PC-3 (cell line): ENCODE data around the gene C6orf89. TPM values are rescaled to one million over a fixed set of nuclear protein-coding genes. Genes with fewer than 3 reads are reported as not detected.

Source experiments
- ATAC-seq: fragments of 200-7000 bp; cut with Tn5 transposase; 2 replicates; pipeline ENCODE4 v1.9.1; 2020; ENCODE audit warnings: mild to moderate bottlenecking, moderate library complexity
- BruUV-seq: library from RNA; stranded (reverse); fragments of 400-500 nt; replicated peaks from 2 replicates; lab custom pipeline; 2021; lab: Mats Ljungman, UMichigan
- CTCF ChIA-PET: fragments of 300-600 bp; sonication (Branson Sonifier 250); formaldehyde crosslinking; loops from one replicate; lab custom pipeline; 2022; ENCODE audit warnings: antibody characterized with exemption; lab: Charles Lee
- POLR2A ChIA-PET: fragments of 300-600 bp; sonication (Branson Sonifier 250); formaldehyde crosslinking; loops from one replicate; lab custom pipeline; 2022; ENCODE audit warnings: antibody characterized with exemption; ENCODE audit not compliant: unreplicated experiment; lab: Charles Lee
- DNase-seq: peaks from one replicate; pipeline ENCODE4 v3.0.0-alpha.2; 2015
- H2AFZ ChIP-seq: fragments of 300-600 bp; sonication (generic); 2 replicates; pipeline ENCODE4 v1.6.0; 2016; ENCODE audit warnings: antibody characterized with exemption, low read length
- H3F3A ChIP-seq: fragments of 300-600 bp; sonication (generic); one replicate; pipeline ENCODE4 v1.6.0; 2017; ENCODE audit warnings: antibody characterized with exemption, low read length, control low read depth, mild to moderate bottlenecking; ENCODE audit not compliant: unreplicated experiment
- H3K27ac ChIP-seq: fragments of 300-600 bp; sonication (generic); 2 replicates; pipeline ENCODE4 v1.5.1; 2016; ENCODE audit warnings: mild to moderate bottlenecking, low read length
- H3K27me3 ChIP-seq: fragments of 300-600 bp; sonication (generic); 2 replicates; pipeline ENCODE4 v1.6.1; 2016; ENCODE audit warnings: low read length, mixed read lengths
- H3K36me3 ChIP-seq: fragments of 300-600 bp; sonication (generic); 2 replicates; pipeline ENCODE4 v1.6.1; 2016; ENCODE audit warnings: low read depth, mixed run types, low read length, mixed read lengths
- H3K4me1 ChIP-seq: fragments of 300-600 bp; sonication (generic); 2 replicates; pipeline ENCODE4 v1.5.1; 2016; ENCODE audit warnings: low read length; ENCODE audit not compliant: insufficient read depth
- H3K4me2 ChIP-seq: fragments of 300-600 bp; sonication (generic); 2 replicates; pipeline ENCODE4 v1.6.0; 2016; ENCODE audit warnings: low read length
- H3K4me3 ChIP-seq: fragments of 300-600 bp; sonication (generic); 2 replicates; pipeline ENCODE4 v1.5.1; 2016; ENCODE audit warnings: mild to moderate bottlenecking, low read length, mixed read lengths
- H3K79me2 ChIP-seq: fragments of 300-600 bp; sonication (generic); 2 replicates; pipeline ENCODE4 v1.6.1; 2017; ENCODE audit warnings: low read length, mixed read lengths
- H3K9ac ChIP-seq: fragments of 300-600 bp; sonication (generic); 2 replicates; pipeline ENCODE4 v1.6.0; 2016; ENCODE audit warnings: mild to moderate bottlenecking, low read length
- H3K9me2 ChIP-seq: fragments of 300-600 bp; sonication (generic); replicated peaks from 2 replicates; pipeline ENCODE4 v1.6.1; 2016; ENCODE audit warnings: mixed run types, low read length, mixed read lengths
- H3K9me3 ChIP-seq: fragments of 300-600 bp; sonication (generic); 2 replicates; pipeline ENCODE4 v1.6.1; 2016; ENCODE audit warnings: low read length, mixed read lengths
- H4K20me1 ChIP-seq: fragments of 300-600 bp; sonication (generic); 2 replicates; pipeline ENCODE4 v1.6.1; 2016; ENCODE audit warnings: low read length, mixed read lengths
- CTCF ChIP-seq: fragments of 300-600 bp; sonication (generic); conservative IDR thresholded peaks from 2 replicates; pipeline ENCODE4 v1.5.1; 2017; ENCODE audit warnings: antibody characterized with exemption, low read depth, mild to moderate bottlenecking, low read length
- EZH2 ChIP-seq: fragments of 300-600 bp; sonication (generic); IDR thresholded peaks from one replicate; pipeline ENCODE4 v1.6.1; 2017; ENCODE audit warnings: antibody characterized with exemption, mild to moderate bottlenecking, low read length; ENCODE audit not compliant: unreplicated experiment
- EZH2phosphoT487 ChIP-seq: fragments of 300-600 bp; sonication (generic); IDR thresholded peaks from 2 replicates; pipeline ENCODE4 v1.6.1; 2018; ENCODE audit warnings: mild to moderate bottlenecking, antibody characterized with exemption, low read length, borderline replicate concordance
- intact Hi-C: fragments of 100-400 bp; cut with micrococcal nuclease; formaldehyde crosslinking; loops from 2 replicates; pipeline ENCODE4 v1.9.0; 2023
- total RNA-seq: library from RNA; depleted of rRNA; stranded (reverse); fragments of >200 nt; gene quantifications from 2 replicates; pipeline ENCODE4 v1.2.3, GENCODE V29; 2014

The C6orf89 gene
- total RNA-seq, 1 experiment from 2014 or later = 27.8 TPM

GRCh38 chr6:36967301-36967700 lies 81.5 kb downstream of the C6orf89 start:
- Histone ChIP-seq H3K4me3 (no peak overlapping the region), H3K4me1 (no peaks in the 10 kb centered on the region), H3K36me3 (peaks cover 50% of the 10 kb centered on the region), H3K27me3 (no peaks in the 10 kb centered on the region), H3K9ac (no peak overlapping the region), H3F3A (no peaks in the 10 kb centered on the region), H4K20me1 (no peaks in the 10 kb centered on the region), H3K9me2 (no peaks in the 10 kb centered on the region), H2AFZ (no peak overlapping the region), H3K9me3 (no peaks in the 10 kb centered on the region), H3K27ac (no peak overlapping the region), H3K4me2 (no peak overlapping the region), H3K79me2 (no peaks in the 10 kb centered on the region)
- CTCF ChIA-PET = no interaction called here
- POLR2A ChIA-PET = no interaction called here
- intact Hi-C loops = no loop called here
- no peak for DNase-seq
- no TSS peak for BruUV-seq
- ATAC-seq = no peak
- TF ChIP-seq EZH2phosphoT487 = no peak
- no peak for TF ChIP-seq EZH2
- TF ChIP-seq CTCF = no peak

- H3K36me3 ChIP-seq = peaks cover 54% of the 10 kb centered on the region
- intact Hi-C loops = no loop called here
- no peak overlapping the region for H3K4me2 ChIP-seq
- ATAC-seq (no peak), DNase-seq (no peak)
- no peak overlapping the region for H3K27ac ChIP-seq
- TF ChIP-seq CTCF = no peak
- TF ChIP-seq EZH2 = no peak
- no peak for TF ChIP-seq EZH2phosphoT487
- CTCF ChIA-PET = no interaction called here
- no peaks in the 10 kb centered on the region for H3K79me2 ChIP-seq
- H3K9me3 ChIP-seq = no peaks in the 10 kb centered on the region
- BruUV-seq = no TSS peak
- H4K20me1 ChIP-seq = no peaks in the 10 kb centered on the region
- POLR2A ChIA-PET = no interaction called here
- H3K9me2 ChIP-seq = no peaks in the 10 kb centered on the region
- no peaks in the 10 kb centered on the region for H3K27me3 ChIP-seq
- no peaks in the 10 kb centered on the region for H3K4me1 ChIP-seq
- no peak overlapping the region for H3K9ac ChIP-seq
- no peaks in the 10 kb centered on the region for H3F3A ChIP-seq
- H2AFZ ChIP-seq = no peak overlapping the region
- no peak overlapping the region for H3K4me3 ChIP-seq
These were observed 82.0 kb downstream of the C6orf89 start for GRCh38 chr6:36967757-36968156.

- Histone ChIP-seq H3K9me3 (no peaks in the 10 kb centered on the region), H3K27ac (no peak overlapping the region), H3K4me2 (no peak overlapping the region), H3K4me3 (no peak overlapping the region), H3F3A (no peaks in the 10 kb centered on the region), H3K9ac (no peak overlapping the region), H3K9me2 (no peaks in the 10 kb centered on the region), H3K27me3 (no peaks in the 10 kb centered on the region), H3K79me2 (no peaks in the 10 kb centered on the region), H3K4me1 (no peaks in the 10 kb centered on the region), H4K20me1 (no peaks in the 10 kb centered on the region), H3K36me3 (peaks cover 60% of the 10 kb centered on the region), H2AFZ (no peak overlapping the region)
- BruUV-seq = TSS peak; percentile 77
- ATAC-seq (no peak), DNase-seq (no peak)
- no peak for TF ChIP-seq CTCF
- no peak for TF ChIP-seq EZH2
- TF ChIP-seq EZH2phosphoT487 = no peak
- intact Hi-C loops = no loop called here
- ChIA-PET POLR2A (no interaction called here), CTCF (no interaction called here)
These were observed 82.7 kb downstream of the C6orf89 start for GRCh38 chr6:36968266-36968977.
